ENCODE results near the gene GSX1.

The GSX1 gene

DNA sequence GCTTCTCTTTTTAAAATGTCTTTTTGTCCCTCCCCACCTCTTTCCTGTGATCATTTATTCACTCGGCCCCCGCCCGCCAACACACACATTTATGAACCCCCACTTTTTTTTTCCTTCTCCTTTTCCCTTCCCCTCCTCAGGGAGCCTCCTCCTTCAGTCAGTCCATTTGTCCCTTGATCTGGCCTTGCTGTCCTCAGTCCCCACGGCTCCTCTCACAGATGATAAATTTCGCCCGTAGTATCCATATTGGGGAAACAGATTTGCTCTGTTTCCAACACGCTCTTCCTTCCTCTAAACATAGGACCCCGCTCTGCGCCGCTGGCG, 2.0 kb downstream of the GSX1 start:
- no peak overlapping the region for H3K4me3 ChIP-seq (ENCODE audit: low read length)
- TF ChIP-seq, protein P1, sequence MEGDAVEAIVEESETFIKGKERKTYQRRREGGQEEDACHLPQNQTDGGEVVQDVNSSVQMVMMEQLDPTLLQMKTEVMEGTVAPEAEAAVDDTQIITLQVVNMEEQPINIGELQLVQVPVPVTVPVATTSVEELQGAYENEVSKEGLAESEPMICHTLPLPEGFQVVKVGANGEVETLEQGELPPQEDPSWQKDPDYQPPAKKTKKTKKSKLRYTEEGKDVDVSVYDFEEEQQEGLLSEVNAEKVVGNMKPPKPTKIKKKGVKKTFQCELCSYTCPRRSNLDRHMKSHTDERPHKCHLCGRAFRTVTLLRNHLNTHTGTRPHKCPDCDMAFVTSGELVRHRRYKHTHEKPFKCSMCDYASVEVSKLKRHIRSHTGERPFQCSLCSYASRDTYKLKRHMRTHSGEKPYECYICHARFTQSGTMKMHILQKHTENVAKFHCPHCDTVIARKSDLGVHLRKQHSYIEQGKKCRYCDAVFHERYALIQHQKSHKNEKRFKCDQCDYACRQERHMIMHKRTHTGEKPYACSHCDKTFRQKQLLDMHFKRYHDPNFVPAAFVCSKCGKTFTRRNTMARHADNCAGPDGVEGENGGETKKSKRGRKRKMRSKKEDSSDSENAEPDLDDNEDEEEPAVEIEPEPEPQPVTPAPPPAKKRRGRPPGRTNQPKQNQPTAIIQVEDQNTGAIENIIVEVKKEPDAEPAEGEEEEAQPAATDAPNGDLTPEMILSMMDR (conservative IDR thresholded peaks at IDR 0.05; ENCODE audit: low read length): no peak
- DNase-seq (ENCODE audit: low read depth): no peak

DNA sequence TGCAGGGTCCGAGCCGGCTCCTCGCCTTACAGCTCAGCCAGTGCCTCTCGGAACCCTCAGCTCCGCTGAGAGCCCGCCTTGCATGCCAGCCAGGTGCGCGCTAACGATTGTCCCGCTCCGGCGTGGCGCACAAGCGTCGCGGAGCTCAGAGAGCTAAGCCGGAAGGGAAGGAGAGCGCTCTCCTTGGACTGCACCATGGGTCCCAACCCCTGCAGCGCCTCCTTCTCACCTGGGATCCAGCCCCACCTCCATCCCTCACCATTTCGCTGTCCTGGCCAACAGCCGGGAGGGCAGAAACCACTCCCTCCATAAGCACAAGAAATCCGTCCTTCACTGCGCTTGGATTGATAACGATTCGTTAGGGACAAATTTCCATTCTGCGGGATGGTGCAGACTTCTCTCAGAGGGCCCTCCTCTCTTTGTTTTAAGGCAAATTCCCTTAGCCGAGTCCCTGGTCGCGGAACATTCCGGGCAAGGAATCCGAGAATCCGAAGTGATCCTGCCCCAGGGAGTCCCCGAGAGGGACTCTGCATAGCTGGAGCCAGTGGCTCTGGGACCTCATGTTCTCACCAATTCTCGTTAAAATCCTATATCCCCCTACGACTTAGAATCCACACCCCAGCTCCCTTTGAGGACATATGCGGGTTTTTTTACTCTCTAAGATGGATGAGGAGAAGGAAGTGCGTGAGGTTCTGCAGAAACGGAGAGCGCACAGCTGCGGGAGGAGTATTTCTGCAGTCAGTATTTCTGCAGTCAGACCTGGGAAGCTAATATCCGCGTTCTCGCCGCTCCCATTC, 2.8 kb downstream of the GSX1 start:
- DNase-seq (ENCODE audit: low read depth): no peak
- TF ChIP-seq, protein P1 (conservative IDR thresholded peaks at IDR 0.05; ENCODE audit: low read length): no peak
- H3K4me3 ChIP-seq (ENCODE audit: low read length): no peak overlapping the region

DNA sequence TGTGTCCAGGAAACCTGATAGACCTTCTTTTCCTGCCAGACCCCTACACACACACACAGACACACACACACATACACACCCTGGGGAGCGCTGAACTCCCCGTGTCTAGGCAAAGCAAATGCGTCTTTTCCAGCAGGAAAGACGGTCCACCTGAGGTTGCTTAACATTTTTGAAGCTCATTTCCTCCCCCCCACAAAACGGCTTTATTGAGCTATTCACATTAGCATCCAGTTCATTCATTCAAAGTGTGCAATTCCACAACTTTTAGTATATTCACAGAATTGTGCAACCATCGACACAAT, 3.4 kb downstream of the GSX1 start:
- no peak overlapping the region for H3K4me3 ChIP-seq (ENCODE audit: low read length)
- TF ChIP-seq, protein P1 (conservative IDR thresholded peaks at IDR 0.05; ENCODE audit: low read length): no peak
- no peak for DNase-seq (ENCODE audit: low read depth)

DNA sequence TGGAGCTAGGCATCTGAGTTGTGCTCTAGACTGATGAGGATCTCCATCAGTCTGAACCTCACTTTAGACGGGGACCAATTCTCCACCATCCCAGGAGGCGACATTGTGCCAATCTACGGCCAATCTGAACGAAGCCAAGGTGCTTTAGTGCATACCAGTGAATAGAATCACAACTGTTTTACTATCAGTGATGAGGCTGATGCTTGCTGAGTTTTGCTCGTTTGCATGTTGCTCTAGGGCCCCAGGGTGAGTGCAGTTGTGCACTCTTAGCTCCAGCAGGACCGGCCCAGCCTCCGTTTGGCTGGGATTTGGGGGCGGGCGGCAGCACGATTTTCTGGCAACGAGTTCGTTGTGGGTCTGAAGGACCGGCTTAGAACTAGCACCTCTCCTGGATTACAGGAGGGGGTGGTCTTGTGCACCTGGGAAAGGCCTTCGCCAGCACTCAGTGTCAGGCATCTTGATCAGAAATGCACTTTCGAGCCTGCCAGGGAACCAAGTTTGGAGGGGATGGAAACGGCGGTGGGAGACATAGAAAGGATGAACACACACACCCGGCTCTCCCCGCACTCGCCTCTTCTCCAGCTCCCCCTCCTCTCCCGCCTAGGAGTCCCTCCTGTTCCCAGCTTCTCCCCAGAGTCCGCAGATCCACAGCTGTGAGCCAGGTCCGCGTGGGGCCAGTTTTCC, 4.4 kb downstream of the GSX1 start:
- no peak for DNase-seq (ENCODE audit: low read depth)
- H3K4me3 ChIP-seq (ENCODE audit: low read length): no peak overlapping the region
- TF ChIP-seq, protein P1 (conservative IDR thresholded peaks at IDR 0.05; ENCODE audit: low read length): no peak

DNA sequence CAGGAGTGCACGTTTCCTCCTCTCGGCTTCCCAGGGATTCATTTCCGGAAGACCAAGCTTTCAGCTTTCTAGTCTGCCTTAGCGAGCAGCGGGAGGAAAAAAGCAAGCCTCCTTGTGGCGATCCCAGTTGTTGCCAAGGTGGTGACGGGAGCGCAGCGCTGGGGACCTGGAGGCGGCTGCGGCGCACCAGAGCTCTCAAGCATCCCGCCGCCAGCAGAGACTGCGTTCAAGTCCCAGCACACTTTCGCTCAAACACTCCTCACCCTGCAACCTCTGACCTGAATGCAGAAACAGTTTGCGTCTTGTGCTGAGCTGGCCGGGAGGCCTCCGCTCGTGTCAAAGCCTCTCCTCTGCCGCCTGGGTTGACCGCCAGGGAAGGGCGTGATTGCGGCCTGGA, 4.9 kb downstream of the GSX1 start:
- H3K4me3 ChIP-seq (ENCODE audit: low read length): no peak overlapping the region
- peak; percentile 3 for DNase-seq (ENCODE audit: low read depth)
- TF ChIP-seq, protein P1 (conservative IDR thresholded peaks at IDR 0.05; ENCODE audit: low read length): peak; percentile 19; the same call in 1 of the 2 replicates

DNA sequence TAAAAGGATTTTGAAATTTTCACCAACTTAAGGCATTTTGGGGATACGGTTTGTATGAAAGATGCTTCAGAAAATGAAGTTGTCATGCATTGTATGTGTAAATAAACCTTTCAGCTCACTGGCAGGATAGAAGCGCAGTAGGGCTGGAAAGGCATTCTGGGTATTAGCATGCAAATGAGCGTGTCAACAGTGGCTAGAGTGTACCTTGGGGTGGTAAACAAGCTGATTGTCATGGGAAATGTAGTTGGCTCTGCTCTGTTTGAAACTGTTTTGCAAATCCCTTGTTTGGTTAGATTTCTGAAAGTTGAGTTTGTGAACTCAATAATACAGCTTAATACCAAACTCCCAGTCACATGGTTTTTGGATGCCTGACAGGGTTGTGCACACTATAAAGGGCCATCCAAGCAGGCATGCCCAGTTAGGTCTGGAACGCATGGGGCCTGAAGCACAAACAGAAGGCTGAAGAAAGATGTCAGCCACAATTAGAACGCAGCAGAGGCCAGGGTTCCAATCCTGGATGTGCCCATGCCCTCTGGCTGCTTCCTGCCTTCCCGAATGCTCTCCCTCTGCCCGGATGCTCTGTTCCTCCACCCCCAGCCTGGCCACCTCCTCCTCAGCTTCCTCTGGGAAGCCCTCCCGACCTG, 14.6 kb downstream of the GSX1 start:
- no peak overlapping the region for H3K4me3 ChIP-seq (ENCODE audit: low read length)
- no peak for DNase-seq (ENCODE audit: low read depth)
- TF ChIP-seq, protein P1 (conservative IDR thresholded peaks at IDR 0.05; ENCODE audit: low read length): no peak

All from AG10803 (cell line).